ENCODE measurements around the gene ZNF521.

ZNF521 gene

DNA sequence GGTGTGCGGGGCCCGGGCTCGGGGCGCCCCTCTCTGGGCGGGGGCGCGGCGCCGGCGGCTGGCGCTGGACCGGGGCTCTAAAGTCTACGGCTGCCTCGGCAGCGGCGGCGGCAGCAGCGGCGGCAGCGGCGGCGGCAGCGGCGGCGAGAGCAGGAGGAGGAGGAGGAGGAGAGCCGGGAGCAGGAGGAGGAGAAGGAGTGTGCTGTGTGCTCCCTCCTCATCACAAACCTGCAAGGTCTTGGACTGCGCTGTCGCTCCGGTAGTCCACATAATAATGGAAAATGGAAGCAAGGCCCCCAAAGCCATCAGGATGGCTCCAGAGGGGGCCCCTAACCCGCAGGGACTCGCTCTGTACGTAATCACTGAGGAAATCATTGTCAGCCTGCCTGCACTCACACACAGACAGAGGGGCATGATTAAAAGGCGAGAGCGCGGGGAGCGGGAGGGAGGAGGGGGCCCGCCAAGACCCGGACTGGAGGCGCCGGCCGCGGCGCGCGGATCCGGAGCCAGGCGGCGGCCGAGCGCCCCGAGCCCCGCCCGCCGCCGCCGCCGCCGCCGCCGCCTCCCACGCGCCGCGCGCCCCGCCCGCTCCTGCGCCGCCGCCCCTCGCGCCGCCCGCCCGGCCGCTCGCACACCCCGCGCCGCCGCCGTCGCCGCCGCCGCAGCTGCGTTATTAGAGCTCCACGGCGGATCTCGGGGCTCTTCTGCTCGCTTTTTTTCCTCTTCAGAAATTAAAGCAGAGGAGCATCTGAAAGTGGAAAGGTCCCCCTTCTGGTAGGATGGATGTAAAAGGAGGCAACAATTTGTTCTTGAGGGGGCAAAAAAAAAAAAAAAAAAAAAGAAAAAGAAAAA lies at the start of gene ZNF521:
ZNF521 (minus strand) TSS at position 390 of the 852 bp plus-strand sequence. CDS start 1,220 bp downstream, outside the sequence.
- peak; percentile 59 for DNase-seq (ENCODE audit: low spot score)

DNA sequence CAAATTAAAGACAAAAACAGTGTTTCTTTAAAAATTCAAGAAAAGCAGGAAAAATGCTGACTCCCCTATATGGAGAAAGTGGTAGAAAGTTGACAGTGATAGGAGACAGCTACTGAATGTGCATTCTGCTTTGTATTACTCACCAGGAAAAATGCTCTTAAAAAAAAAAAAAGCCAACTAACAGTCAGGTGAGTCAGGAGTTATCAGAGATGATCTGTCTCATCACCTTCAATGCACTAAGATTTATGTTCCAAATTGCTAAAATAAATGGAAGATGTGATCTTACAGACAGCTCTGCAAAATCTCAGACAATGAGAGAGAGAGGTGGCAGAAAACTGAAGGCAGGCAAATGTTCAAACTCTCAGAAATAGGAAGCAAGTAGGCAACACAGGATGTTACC lies 47.6 kb upstream of the ZNF521 start:
- no peak for DNase-seq (ENCODE audit: low spot score)

DNA sequence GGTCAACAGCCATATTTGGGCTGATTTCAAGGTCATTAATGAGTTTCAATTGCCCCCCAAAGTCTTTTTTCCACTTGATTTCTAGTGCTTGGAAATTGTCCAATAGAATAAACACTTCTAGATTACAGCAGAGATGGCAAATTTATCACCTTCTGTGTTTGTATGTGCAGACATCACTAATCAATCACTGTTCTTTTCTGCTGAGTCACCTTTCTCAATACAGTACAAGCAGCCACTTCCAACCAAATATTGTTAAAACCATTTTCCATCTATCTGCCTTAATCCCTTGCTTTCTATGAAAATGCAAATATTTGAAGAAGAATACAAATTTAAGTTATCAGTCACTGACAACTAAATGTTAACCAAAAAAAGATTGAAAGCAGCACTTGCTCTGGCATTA lies 40.2 kb upstream of the ZNF521 start:
- DNase-seq (ENCODE audit: low spot score) = no peak

DNA sequence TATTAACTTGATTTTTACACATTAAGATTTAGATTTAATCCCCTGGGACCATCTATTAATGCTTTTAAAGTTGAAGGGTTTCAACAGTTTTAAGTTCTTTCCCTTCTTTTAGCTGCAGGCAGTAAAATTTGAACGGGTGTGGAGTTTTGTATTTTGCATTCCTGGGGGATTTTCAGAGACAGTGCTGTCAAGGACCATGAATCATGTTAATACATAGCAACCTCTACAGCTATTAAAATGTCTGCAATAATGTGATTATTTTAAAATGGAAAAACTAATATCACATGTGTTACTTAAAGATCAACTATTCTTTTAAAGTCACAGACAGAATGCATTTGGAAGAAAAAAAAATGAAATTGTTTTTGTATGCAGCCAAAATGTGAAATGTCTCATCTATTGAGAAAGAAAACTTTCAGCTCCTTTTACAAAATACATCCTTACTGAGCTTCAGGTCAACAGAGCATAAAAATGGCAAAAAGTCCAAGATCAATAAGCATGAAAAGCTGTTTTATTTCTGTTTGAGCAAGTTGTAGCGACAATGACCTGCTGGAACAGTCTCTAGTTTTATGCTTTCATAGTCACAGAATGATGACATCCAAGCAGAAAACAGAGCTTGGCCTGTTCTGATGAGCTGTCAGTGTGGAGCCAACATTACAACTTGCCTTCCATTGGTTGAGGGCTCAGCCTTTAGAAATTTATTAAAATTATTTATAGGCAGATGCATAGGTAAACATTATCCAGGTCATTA lies 21.6 kb upstream of the ZNF521 start:
- DNase-seq (ENCODE audit: low spot score) = no peak

DNA sequence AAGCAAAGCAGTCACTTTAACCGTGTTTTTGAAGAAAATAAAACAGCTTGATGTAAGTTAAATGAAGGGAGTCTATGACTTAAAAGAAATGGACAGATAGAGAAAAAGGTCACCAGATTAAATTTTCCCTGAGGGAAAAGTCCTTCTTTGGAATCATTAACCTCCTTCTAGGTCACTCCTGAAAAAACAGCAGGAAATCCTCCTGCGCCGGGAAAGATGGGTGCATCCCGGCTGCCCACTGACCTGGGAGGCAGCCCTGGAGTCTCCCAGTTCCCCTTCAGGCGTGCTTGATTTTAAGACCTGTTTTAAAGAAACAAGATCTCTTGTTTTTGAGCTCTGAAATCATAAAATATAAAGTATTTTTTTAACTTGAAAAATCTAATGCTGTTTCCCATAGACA lies 18.4 kb upstream of the ZNF521 start:
- no peak for DNase-seq (ENCODE audit: low spot score)

DNA sequence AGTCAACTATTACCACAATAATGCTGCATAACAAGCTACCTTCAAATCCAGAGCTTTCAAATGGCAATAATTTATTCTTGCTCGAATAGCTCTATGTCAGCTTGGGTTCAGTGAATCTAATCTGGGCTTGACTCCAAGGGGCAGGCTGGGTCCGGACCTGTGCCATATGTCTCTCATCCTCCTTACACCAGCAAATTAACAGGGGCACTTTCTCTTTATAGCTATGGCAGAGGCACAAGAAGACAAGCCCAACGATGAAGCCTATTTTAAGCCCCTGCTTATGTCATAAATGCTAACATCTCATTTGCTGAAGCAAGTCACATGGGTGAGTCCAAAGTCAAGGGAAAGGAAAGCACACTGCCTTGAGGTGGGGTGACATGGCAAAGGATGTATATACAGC lies 13.3 kb upstream of the ZNF521 start:
- DNase-seq (ENCODE audit: low spot score) = no peak

DNA sequence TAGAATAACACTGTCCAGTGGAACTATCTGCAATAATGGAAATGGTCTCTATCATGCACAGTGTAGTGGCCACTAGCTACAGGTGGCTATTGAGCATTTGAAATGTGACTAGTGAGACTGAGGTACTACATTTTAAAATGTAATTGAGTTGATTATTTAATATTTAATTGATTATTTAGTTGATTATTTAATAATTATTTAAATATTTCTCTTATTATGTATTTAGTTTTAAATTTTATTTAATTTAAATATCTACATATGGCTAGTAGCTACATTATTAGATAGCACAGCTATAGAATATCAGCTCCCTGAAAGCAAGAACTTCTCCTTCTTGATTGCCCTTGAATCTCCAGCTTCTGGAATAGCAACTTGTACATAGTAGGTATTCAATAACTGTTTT lies 12.8 kb upstream of the ZNF521 start:
- DNase-seq (ENCODE audit: low spot score) = no peak

DNA sequence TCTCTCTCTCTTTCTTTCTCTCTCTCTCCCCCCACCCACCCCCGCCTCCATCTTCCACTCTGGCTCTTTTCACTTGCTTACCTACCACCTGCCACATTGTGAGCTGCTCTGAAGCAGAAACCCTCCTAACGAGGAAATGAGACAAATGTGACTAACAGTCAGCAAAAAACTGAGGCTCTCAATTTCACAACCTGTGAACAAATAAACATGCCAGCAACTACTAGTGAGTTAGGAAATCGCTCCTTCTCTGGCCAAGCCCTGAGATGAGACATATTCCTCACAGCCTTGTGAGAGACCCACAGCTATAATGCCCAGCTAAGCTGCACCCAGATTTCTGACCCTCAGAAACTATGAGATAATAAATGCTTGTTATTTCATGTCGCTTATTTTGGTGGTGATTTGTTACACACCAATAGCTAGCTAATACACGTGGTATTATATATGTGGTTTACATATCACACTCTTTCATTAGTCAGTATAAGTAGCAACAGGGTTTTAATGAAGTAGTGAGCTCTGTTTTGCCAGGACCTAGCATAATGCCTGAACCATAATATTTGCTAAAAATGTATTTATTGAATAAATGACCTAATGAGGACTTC lies 8.4 kb upstream of the ZNF521 start:
- peak; percentile 8 for DNase-seq (ENCODE audit: low spot score)

DNA sequence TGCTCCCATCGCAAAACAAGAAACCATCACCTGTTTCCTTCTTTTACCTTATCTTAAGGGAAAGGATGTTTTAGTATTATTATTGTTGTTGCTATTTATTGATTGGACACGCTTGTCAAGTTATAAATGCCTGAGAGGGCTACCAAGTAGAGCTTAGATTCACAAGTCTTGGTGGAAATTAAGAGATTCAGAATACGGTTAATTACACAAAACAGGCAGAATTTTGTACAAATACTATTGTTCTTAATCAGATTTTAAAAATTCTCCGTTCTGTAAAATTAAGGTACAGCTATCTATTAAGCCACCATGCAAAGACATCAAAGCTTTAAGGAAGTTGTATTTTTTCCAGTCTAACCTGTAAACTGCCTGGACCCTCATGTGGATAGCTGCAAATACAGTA lies 1.1 kb upstream of the ZNF521 start:
- DNase-seq (ENCODE audit: low spot score) = no peak

DNA sequence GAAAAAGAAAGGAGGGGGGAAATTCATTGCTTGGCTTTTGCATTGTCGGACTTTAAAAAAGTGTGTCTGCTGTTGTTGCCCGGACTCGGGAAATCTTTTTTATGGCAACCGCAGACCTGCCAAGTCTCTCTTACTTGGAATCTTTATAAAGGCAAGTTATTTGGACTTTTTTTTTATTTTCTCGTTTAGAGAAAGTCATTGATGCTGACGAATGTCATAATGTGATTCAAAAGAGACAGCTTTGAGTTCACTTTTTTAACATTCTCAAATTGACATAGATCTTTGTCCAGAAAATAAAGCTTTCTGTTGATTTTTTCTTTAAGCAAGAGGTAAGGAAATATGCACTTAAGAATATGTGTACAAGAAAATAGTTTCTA lies 651 bp upstream of the ZNF521 start:
- DNase-seq (ENCODE audit: low spot score) = no peak

DNA sequence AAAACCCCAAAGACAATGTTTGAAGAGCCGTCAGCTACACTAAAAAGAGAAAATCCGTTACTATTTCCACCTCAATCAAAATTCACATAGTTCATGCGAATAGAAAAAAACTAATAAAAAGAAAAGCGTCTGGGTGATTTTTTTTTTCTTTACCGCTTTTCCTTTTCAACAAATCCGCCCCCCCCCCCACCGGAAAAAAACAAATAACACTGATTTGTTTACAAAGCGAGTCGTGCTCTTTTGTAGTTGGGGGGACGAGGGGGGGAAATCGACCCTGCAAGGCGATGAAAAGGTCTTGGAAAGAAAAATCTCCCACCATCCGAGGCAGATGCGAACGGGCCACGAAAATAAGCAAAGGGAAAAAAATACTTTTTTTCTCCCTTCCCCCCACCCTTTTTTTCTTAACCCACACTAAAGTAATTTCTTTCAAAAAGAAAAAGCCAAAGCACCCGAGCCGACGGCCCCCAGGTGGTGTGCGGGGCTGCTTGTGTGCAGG lies 638 bp downstream of the ZNF521 start:
- no peak for DNase-seq (ENCODE audit: low spot score)

DNA sequence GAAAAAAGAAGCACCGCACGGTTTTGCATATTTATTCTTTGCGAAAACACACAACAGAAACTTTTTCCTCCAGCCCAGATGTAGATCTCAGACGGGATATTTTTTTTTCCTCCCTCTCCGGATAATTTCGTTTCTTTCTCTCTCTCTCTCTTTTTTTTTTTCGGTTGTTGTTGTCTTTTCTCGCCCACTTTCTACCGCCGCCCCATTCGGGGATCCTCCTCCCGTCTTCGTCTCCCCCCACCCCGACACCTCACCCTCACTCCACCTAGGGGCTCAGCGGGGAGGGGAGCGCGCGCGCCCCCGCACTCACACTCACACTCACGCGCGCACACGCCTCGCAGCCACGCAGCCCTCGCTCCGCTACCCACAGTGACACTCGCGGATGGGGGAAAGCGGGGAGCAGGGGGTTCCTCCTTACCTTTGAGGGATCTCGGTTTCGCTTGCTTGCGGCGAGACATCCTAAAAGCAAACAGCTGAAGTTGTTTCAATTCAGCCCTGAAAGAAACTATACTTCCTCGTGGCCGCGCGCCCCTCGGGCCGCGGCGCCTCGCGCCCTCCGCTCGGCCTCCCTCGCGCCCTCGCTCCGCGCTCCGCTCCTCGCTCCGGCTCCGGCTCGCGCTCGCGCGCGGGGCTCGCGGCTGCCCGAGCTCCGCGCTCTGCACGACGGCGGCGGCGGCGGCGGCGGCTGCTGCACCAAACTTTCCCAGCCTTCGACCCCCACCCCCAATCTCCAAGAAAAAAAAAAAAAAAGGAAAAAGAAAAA lies 1.3 kb downstream of the ZNF521 start:
- DNase-seq (ENCODE audit: low spot score) = no peak

DNA sequence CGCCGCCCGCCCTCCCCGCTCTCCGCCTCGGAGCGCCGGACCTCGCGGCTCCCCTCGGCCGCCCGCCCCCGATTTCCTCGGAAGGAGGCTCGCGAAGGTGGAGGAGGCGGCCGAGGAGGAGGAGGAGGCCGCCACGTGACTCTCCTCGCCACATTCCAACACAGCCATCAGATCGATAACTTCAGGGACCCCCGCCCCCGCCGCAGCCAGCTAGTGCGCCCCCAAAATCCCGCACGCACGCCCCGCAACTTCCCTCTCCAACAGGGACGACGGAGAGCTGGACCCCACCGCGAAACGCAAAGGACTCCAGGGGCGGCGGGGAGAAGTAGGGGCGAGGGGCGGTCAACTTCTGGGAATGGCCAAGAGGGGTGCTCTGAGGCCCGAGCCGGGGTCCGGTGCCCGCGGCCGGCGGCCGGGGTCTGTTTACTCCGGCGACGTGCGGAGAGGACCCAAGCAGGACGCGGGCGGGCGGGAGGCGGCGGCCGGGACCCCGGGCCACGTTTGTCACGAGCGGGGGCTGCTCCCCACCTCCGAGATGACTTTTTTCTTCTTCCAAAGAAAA lies 2.0 kb downstream of the ZNF521 start:
- DNase-seq (ENCODE audit: low spot score) = no peak

DNA sequence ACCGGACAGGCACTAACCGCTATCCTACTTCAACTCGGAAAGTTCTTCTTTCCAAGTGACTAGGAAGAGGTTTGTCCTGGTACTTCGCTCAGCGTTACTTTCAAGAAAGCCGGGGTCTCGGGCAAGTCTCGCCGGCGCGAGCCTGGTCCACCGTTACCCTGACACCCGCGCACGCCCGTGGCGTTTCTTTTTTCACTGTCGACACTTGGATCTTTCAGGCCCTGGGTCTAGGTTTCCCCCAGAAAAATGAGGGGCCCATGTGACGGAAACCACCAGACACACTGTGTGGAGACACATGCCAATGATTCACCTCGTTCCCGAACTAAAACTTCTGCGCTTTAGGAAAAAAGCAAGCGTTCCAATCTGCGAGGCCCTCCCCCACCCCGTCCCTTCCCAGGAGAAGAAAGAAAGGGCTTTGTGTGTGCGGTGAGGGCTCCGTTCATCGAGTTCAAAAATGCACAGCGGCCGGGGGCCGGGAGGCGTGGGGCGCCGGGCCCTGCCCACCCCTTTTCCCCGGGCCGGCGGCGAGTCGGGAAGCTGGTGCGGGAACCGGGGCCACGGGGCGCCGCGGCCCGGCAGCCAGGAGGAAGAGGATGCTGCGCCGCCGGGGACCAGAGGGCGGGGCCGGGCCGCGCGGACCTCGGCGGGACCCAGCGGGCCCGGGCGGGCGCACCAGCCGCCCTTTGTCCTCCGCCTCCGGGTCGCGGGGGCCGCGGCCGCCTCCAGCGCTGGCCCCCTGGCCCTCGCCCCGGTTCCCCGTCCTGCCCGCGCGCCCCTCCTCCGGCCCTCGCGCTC lies 2.6 kb downstream of the ZNF521 start:
- DNase-seq (ENCODE audit: low spot score) = no peak

DNA sequence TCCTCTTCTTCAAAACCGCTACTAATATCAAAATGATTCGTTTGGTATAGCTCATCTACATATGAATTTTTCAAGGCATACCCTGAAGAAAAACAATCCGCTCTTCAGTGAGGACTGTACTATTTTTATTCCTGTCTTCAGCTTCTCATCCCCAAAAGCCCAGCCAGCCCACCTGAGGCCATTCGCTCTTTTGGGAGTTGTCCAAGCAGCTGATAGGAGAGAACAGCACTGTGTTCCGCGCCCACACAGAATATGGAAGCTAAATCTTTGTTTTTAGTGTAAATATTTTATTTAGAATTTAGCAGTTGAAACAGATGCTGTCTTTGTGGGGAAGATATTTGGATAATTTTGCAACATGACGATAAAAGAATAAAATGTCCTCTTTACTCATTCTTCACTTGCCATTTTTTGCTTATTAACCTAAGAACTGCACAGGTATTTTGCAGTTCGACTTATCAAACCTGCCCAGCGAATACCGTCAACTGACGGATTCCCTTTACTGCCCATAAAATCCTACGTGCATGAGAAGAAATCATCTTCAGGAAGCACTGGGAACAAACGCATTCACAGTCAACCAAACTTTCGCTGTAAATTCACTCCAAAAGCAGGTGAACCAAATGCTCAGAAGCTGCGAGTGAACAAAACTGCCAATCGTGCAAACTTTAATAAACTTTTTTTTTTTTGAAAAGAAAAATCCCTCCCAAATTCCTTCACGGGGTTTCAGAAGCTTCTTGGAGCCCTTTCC lies 3.4 kb downstream of the ZNF521 start:
- no peak for DNase-seq (ENCODE audit: low spot score)

DNA sequence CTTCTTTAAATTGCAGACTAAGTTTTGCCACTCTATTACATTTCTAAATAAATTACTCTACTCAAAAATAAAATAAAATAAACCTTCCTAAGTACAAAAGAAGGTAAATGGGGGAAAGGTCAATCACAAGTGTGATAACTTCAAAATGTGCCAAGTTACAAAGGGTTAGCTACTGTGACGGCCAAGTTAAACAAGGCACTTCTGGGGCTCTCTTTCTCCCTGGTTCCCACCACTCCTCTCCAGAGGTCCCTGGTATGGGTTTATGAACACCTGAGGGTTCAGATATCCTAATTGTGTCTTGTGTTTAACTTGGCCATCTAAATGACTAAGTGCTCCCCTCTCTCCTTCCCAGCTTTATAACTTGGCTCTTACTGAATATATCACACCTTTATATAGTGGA lies 5.4 kb downstream of the ZNF521 start:
- no peak for DNase-seq (ENCODE audit: low spot score)

DNA sequence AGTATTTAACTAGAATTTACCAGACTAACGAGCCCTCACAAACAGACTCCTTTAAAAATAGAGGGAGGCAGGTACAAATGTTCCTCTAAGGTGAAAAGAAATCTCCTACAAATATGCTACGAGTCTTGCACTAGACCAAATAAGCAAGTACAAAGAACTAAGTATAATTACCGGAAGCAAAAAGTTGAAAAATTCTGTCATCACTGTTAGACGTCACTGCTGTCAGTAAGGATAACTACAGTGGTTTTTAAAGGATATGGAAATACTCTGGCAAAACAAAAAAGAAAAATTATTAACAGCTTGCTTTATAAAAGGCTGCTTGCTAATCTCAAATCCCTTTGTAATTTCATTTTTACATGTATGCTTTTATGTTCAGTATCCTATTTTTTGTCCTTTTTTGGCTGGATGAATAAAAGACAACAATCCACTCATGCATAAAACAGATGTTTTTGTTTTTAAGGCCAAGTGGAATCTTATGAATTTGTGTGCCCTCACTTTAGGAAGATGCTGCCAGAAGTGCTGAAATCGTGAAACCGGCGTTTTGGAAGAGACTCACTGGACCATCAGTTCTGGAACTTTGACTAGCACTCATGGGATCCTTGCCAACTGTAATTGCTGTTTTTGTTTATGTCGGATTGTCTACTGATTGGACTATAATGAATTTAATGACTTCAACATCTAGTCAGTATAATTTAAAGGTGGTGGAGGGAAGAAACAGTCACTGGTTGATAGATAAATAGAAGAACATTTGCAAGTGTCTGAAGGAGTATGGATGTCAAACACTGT lies 6.7 kb downstream of the ZNF521 start:
- DNase-seq (ENCODE audit: low spot score) = no peak

DNA sequence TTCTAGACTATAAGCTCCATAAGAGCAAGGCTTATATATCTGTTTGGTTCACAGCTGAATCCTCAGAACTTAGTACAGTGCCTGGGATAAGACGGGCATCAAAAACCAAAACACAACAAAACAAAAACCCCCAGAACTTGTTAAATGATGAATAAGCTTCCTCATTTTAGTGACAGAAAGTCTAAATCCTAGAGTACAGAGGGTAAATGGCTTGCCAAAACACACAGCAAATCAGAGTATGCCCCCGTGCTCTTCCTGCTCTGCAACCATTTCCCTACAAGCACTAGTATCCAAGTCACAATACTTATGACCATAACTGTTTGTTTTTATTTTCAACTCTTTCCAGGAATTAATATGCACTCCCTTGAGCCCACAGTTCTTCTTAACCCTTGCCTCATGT lies 10.1 kb downstream of the ZNF521 start:
- DNase-seq (ENCODE audit: low spot score) = no peak

DNA sequence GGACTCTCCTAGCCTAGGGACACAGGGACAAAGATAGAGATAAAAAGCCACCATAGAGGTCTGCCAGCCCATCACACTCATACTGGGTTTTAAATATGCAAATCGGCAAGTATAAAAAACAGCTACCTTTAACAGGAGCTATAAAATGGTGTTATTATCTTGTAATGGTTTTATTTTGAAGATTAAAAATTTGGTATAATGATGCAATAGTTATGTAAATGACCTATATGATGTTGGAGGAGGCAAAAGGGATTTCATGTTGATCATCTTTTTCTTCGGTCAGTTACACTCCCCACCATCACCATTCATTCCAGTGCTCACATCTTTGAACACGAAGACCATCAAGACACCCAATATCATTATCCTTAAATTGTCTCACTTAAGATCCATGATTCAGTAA lies 11.2 kb downstream of the ZNF521 start:
- no peak for DNase-seq (ENCODE audit: low spot score)
